Loucy (cell line): ENCODE results near the gene PDHA2.
"Not testable (repeated sequence)": the region's sequence is repeated elsewhere in the genome, so short reads cannot be mapped to it uniquely, and the experiment has no call there.

Experiments used
- H2AFZ ChIP-seq: fragments of 200-600 bp; sonication (generic); 2 replicates; pipeline ENCODE4 v1.6.0; 2016; ENCODE audit warnings: antibody characterized with exemption, mild to moderate bottlenecking, low read length, moderate library complexity
- H3F3A ChIP-seq: fragments of 200-600 bp; 2 replicates; pipeline ENCODE4 v1.6.0; 2016; ENCODE audit warnings: antibody characterized with exemption, low read depth, mild to moderate bottlenecking
- H3K27me3 ChIP-seq: fragments of 200-600 bp; sonication (generic); 2 replicates; pipeline ENCODE4 v1.6.1; 2014; ENCODE audit warnings: low read length, mild to moderate bottlenecking; ENCODE audit not compliant: insufficient read depth, poor library complexity, severe bottlenecking
- H3K36me3 ChIP-seq: fragments of 200-600 bp; sonication (generic); 2 replicates; pipeline ENCODE4 v1.6.1; 2016; ENCODE audit warnings: low read length; ENCODE audit not compliant: insufficient read depth
- H3K4me1 ChIP-seq: fragments of 200-600 bp; sonication (generic); 2 replicates; pipeline ENCODE4 v1.5.1; 2014; ENCODE audit warnings: low read length, mild to moderate bottlenecking; ENCODE audit not compliant: insufficient read depth, poor library complexity, severe bottlenecking
- H3K4me2 ChIP-seq: fragments of 200-600 bp; sonication (generic); 2 replicates; pipeline ENCODE4 v1.6.0; 2014; ENCODE audit warnings: antibody characterized with exemption, low read length, low read depth, mild to moderate bottlenecking; ENCODE audit not compliant: poor library complexity, severe bottlenecking
- H3K4me3 ChIP-seq: fragments of 200-600 bp; sonication (generic); 2 replicates; pipeline ENCODE4 v1.5.1; 2014; ENCODE audit warnings: low read length, mild to moderate bottlenecking, mixed read lengths; ENCODE audit not compliant: poor library complexity, severe bottlenecking
- H3K79me2 ChIP-seq: fragments of 200-600 bp; sonication (generic); 2 replicates; pipeline ENCODE4 v1.6.1; 2014; ENCODE audit warnings: low read length; ENCODE audit not compliant: insufficient read depth
- H3K9ac ChIP-seq: fragments of 200-600 bp; sonication (generic); 2 replicates; pipeline ENCODE4 v1.6.0; 2014; ENCODE audit warnings: mild to moderate bottlenecking, low read depth, low read length, moderate library complexity; ENCODE audit not compliant: poor library complexity, severe bottlenecking
- H3K9me2 ChIP-seq: fragments of 200-600 bp; sonication (generic); replicated peaks from 2 replicates; pipeline ENCODE4 v1.6.1; 2016; ENCODE audit warnings: low read depth, low read length, mixed read lengths
- H3K9me3 ChIP-seq: fragments of 200-600 bp; sonication (generic); 2 replicates; pipeline ENCODE4 v1.6.1; 2014; ENCODE audit warnings: mild to moderate bottlenecking, antibody characterized with exemption, low read length, low read depth; ENCODE audit not compliant: insufficient read depth
- H4K20me1 ChIP-seq: fragments of 200-600 bp; sonication (generic); 2 replicates; pipeline ENCODE4 v1.6.0; 2014; ENCODE audit warnings: antibody characterized with exemption, low read length, mild to moderate bottlenecking; ENCODE audit not compliant: insufficient read depth, poor library complexity, severe bottlenecking
- EZH2phosphoT487 ChIP-seq: fragments of 200-600 bp; IDR thresholded peaks from 2 replicates; pipeline ENCODE4 v1.6.1; 2018; ENCODE audit warnings: antibody characterized with exemption, mild to moderate bottlenecking, moderate library complexity, borderline replicate concordance
- TF ChIP-seq, protein P1 (sequence below): fragments of 200-600 bp; sonication (generic); conservative IDR thresholded peaks from 2 replicates; pipeline ENCODE4 v1.5.1; 2014; ENCODE audit warnings: mild to moderate bottlenecking, antibody characterized with exemption, low read length

Gene PDHA2

DNA sequence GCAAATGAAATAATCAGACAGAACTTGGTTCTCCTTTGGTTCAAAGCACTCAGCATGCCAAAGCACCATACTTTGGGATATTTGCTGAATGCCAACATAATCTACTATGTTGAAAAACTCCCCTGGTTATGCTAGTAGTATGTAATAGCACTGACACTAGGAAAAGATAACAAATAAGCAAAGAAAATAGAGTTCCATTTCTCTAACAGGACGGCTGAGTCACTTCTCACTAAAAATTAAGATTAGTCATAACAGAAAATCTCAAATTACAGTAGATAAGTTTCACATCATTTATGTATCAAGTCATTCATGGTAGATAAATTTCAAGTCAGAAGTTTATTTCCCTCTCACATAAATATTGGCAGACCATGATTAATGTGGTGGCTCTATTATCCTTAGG is 17.9 kb downstream of the PDHA2 start:
- no peak overlapping the region for H2AFZ ChIP-seq
- no peaks in the 10 kb centered on the region for H3F3A ChIP-seq
- H3K4me3 ChIP-seq, result no peak overlapping the region
- no peak overlapping the region for H3K4me2 ChIP-seq
- no peaks in the 10 kb centered on the region for H3K9me3 ChIP-seq
- no peaks in the 10 kb centered on the region for H4K20me1 ChIP-seq
- no peaks in the 10 kb centered on the region for H3K36me3 ChIP-seq
- TF ChIP-seq, protein P1, sequence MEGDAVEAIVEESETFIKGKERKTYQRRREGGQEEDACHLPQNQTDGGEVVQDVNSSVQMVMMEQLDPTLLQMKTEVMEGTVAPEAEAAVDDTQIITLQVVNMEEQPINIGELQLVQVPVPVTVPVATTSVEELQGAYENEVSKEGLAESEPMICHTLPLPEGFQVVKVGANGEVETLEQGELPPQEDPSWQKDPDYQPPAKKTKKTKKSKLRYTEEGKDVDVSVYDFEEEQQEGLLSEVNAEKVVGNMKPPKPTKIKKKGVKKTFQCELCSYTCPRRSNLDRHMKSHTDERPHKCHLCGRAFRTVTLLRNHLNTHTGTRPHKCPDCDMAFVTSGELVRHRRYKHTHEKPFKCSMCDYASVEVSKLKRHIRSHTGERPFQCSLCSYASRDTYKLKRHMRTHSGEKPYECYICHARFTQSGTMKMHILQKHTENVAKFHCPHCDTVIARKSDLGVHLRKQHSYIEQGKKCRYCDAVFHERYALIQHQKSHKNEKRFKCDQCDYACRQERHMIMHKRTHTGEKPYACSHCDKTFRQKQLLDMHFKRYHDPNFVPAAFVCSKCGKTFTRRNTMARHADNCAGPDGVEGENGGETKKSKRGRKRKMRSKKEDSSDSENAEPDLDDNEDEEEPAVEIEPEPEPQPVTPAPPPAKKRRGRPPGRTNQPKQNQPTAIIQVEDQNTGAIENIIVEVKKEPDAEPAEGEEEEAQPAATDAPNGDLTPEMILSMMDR, result no peak
- no peak for TF ChIP-seq EZH2phosphoT487
- H3K9me2 ChIP-seq, result no peaks in the 10 kb centered on the region; the same call in 1 of the 2 replicates
- H3K4me1 ChIP-seq, result no peaks in the 10 kb centered on the region
- H3K27me3 ChIP-seq, result no peaks in the 10 kb centered on the region
- no peak overlapping the region for H3K9ac ChIP-seq
- H3K79me2 ChIP-seq, result no peaks in the 10 kb centered on the region

DNA sequence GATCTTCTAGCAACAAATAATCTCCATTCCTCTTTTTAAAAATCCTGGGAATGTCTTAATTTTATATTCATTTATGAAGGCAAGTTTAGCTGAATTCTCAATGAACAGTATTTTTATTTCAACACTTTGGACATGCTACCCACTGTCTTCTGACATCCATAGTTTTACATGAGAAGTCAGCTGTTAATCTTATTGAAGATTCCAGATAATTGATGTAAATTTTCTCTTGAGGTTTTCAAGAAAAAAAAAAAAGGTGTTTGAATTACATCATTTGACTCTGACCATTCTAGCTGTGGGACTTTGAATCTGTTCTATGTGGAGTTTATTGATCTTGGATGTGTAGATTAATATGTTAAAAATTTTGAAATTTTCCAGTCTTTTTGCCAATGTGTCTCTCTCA is 28.0 kb downstream of the PDHA2 start:
- Histone ChIP-seq H3K4me3 (no peak overlapping the region), H3F3A (no peaks in the 10 kb centered on the region), H3K4me2 (no peak overlapping the region), H3K36me3 (no peaks in the 10 kb centered on the region), H3K79me2 (no peaks in the 10 kb centered on the region), H4K20me1 (no peaks in the 10 kb centered on the region), H3K9me2 (no peaks in the 10 kb centered on the region), H2AFZ (no peak overlapping the region), H3K4me1 (no peaks in the 10 kb centered on the region), H3K9ac (no peak overlapping the region), H3K9me3 (peaks cover 7% of the 10 kb centered on the region; the same call in 1 of the 2 replicates), H3K27me3 (no peaks in the 10 kb centered on the region)
- TF ChIP-seq EZH2phosphoT487, result no peak
- TF ChIP-seq, protein P1, result no peak

DNA sequence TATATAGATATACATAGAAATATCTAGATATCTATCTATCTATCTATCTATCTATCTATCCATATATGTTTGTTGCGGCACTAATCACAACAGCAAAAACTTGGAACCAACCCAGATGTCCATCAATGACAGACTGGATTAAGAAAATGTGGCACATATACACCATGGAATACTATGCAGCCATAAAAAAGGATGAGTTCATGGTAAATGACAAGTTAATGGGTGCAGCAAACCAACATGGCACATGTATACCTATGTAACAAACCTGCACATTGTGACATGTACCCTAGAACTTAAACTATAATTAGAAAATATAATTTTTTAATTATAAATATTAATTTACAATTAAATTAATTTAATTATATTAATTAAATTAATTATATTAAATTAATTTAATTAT is 29.5 kb downstream of the PDHA2 start:
- not testable (repeated sequence) for H3K79me2 ChIP-seq, H3F3A ChIP-seq, H3K27me3 ChIP-seq, H2AFZ ChIP-seq, H3K4me1 ChIP-seq, H3K4me3 ChIP-seq, H3K4me2 ChIP-seq, H3K9ac ChIP-seq, H3K9me3 ChIP-seq, H3K9me2 ChIP-seq, H4K20me1 ChIP-seq, H3K36me3 ChIP-seq

DNA sequence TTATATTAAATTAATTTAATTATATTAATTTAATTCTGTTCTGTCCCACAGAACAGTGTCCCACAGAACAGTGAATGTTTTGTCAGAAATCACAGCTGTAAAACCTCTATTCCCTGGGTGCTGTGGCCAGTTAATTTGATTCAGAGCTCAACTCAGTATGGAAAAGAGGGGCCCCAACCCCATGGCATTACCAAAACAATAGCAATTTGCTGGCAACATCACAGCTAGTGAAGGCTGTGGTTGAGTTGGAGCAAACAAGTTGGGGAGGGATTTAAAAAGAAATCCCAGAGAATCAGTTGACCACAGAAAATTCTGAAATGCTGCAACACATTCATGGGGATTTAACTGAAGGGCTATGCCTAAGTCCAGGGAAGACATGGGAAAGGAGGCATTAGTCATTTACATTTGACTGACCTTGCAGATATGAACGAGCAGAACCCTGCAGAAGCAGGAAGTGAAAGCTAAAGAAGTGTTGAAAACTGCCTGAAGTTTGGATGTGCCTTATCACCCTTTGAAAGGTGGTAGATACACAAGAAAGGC is 30.1 kb downstream of the PDHA2 start:
- TF ChIP-seq EZH2phosphoT487, result no peak
- TF ChIP-seq, protein P1, result no peak
- Histone ChIP-seq H2AFZ (no peak overlapping the region), H3K4me2 (no peak overlapping the region), H4K20me1 (no peaks in the 10 kb centered on the region), H3K27me3 (no peaks in the 10 kb centered on the region), H3K79me2 (no peaks in the 10 kb centered on the region), H3K4me3 (no peak overlapping the region), H3K36me3 (no peaks in the 10 kb centered on the region), H3K9me2 (no peaks in the 10 kb centered on the region), H3K4me1 (no peaks in the 10 kb centered on the region), H3K9me3 (peaks cover 7% of the 10 kb centered on the region; the same call in 1 of the 2 replicates), H3F3A (no peaks in the 10 kb centered on the region), H3K9ac (no peak overlapping the region)
